Thoracic aorta (tissue), 2 donors: Measurements from ENCODE around the gene ZCCHC7. TPM values are rescaled to one million over a fixed set of nuclear protein-coding genes. Genes with fewer than 3 reads are reported as not detected.
"Not testable (repeated sequence)": the region's sequence is repeated elsewhere in the genome, so short reads cannot be mapped to it uniquely, and the experiment has no call there.

ENCODE experiments used
- ATAC-seq: fragments of 150-250 bp; one replicate; pipeline ENCODE4 v1.8.0; 2017; ENCODE audit warnings: low read depth; ENCODE audit not compliant: insufficient number of reproducible peaks, low FRiP score
- DNase-seq: peaks from one replicate; pipeline ENCODE4 v3.0.0-alpha.2; 2020; ENCODE audit warnings: low spot score
- H3K27ac ChIP-seq, 2 donors: fragments of 200-600 bp; sonication (generic); 1 replicate in 1 of 2; 2 replicates in 1 of 2; pipeline ENCODE4 v1.5.1; 2016; ENCODE audit warnings: mild to moderate bottlenecking in 2 of 2, moderate library complexity in 2 of 2
- H3K27me3 ChIP-seq: fragments of 200-600 bp; sonication (generic); replicated peaks from 2 replicates; pipeline ENCODE4 v1.6.0; 2016; ENCODE audit warnings: mild to moderate bottlenecking; ENCODE audit not compliant: insufficient read depth
- H3K36me3 ChIP-seq: fragments of 200-600 bp; sonication (generic); one replicate; pipeline ENCODE4 v1.5.1; 2016
- H3K4me1 ChIP-seq, 2 donors: fragments of 200-600 bp; sonication (generic); 1 replicate in 1 of 2; 2 replicates in 1 of 2; pipeline versions ENCODE4 v1.5.1 to v1.6.0; 2016; ENCODE audit warnings: low read depth in 2 of 2, mild to moderate bottlenecking in 1 of 2; ENCODE audit not compliant: control insufficient read depth in 1 of 2
- H3K4me3 ChIP-seq: fragments of 200-600 bp; sonication (generic); 2 replicates; pipeline ENCODE4 v1.5.1; 2016; ENCODE audit warnings: mild to moderate bottlenecking
- H3K9me3 ChIP-seq: fragments of 200-600 bp; sonication (generic); 2 replicates; pipeline ENCODE4 v1.5.1; 2016
- total RNA-seq, 2 donors: library from RNA; depleted of rRNA; stranded (reverse); fragments of >200 nt; gene quantifications; one replicate each; pipeline versions ENCODE4 v1.1.0 to v1.2.3, GENCODE V29; 2016
- TF ChIP-seq, protein P1 (sequence below): fragments of 200-600 bp; sonication (generic); IDR thresholded peaks from one replicate; pipeline ENCODE4 v1.5.1; 2019; ENCODE audit warnings: antibody characterized with exemption

The ZCCHC7 gene
- total RNA-seq, 2 donors from 2014 or later: 13.8 to 19.5 TPM

DNA sequence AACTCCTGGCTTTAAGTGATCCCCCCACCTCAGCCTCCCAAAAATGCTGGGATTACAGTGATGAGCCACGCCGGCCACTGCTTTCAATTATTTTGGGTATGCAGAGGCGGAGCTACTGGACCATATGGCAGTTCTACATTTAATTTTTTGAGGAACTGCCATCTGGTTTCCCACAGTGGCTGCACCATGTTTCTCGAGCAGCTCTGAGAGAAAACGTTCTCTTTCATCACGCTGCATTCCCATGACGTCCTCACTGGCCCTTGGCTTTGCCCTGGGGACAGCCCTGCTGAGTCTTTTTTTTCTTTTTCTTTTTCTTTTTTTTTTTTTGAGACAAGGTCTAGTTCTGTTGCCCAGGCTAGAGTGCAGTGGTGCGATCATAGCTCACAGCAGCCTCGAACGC is 266.6 kb downstream of the ZCCHC7 start:
- Histone ChIP-seq H3K27me3 (no peaks in the 10 kb centered on the region), H3K4me1 (no peaks in the 10 kb centered on the region), H3K9me3 (no peaks in the 10 kb centered on the region), H3K4me3 (no peak overlapping the region), H3K27ac (no peak overlapping the region), H3K36me3 (no peaks in the 10 kb centered on the region)
- TF ChIP-seq, protein P1, sequence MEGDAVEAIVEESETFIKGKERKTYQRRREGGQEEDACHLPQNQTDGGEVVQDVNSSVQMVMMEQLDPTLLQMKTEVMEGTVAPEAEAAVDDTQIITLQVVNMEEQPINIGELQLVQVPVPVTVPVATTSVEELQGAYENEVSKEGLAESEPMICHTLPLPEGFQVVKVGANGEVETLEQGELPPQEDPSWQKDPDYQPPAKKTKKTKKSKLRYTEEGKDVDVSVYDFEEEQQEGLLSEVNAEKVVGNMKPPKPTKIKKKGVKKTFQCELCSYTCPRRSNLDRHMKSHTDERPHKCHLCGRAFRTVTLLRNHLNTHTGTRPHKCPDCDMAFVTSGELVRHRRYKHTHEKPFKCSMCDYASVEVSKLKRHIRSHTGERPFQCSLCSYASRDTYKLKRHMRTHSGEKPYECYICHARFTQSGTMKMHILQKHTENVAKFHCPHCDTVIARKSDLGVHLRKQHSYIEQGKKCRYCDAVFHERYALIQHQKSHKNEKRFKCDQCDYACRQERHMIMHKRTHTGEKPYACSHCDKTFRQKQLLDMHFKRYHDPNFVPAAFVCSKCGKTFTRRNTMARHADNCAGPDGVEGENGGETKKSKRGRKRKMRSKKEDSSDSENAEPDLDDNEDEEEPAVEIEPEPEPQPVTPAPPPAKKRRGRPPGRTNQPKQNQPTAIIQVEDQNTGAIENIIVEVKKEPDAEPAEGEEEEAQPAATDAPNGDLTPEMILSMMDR: no peak
- no peak for DNase-seq
- ATAC-seq: no peak

DNA sequence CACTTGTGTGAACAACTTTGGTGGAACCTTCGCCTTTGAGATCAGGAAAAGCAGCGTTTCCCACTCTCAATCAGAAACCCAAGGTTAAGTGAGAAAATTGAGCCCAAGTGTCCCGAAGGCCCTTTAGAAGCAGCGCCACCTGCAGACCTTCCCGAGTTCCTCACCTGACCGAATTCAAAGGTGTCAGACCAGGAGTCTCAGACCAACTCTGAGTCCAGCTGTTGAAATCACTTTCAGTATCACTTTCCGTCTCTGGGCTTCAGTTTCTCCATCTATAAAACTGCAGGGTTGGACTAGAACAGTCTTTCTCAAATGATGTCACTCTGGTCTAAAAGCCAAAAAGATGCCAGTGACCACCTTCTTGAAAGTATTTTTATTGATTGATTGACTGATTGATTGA is 270.4 kb downstream of the ZCCHC7 start:
- DNase-seq (no peak), ATAC-seq (no peak)
- Histone ChIP-seq H3K27ac (no peak overlapping the region), H3K36me3 (no peaks in the 10 kb centered on the region), H3K4me1 (no peaks in the 10 kb centered on the region), H3K9me3 (no peaks in the 10 kb centered on the region), H3K4me3 (no peak overlapping the region), H3K27me3 (no peaks in the 10 kb centered on the region)
- TF ChIP-seq, protein P1: no peak

DNA sequence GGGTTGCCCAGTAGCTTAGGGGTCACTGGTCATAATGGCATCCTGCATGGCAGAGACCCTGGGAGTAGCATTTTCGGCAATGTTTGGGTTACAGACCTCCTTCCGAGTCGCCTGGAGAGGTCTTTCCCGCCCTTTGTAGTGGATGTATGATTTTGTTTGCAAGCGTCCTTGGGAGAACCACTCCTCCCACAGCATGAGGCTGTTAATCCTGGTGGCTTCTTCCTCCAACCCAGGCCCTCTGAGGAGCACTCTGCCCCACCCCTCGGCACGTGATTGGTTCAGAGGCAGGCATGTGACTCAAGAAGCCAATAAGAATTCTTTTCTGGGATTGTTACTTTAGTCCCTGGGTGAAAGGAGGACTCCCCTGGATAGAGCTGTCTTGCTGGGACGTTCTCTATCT is 271.9 kb downstream of the ZCCHC7 start:
- H3K27me3 ChIP-seq: no peaks in the 10 kb centered on the region
- no peaks in the 10 kb centered on the region for H3K9me3 ChIP-seq
- ATAC-seq: no peak
- no peak for DNase-seq
- TF ChIP-seq, protein P1: no peak
- H3K36me3 ChIP-seq: no peaks in the 10 kb centered on the region
- H3K4me1 ChIP-seq: no peaks in the 10 kb centered on the region
- no peak overlapping the region for H3K27ac ChIP-seq
- no peak overlapping the region for H3K4me3 ChIP-seq

DNA sequence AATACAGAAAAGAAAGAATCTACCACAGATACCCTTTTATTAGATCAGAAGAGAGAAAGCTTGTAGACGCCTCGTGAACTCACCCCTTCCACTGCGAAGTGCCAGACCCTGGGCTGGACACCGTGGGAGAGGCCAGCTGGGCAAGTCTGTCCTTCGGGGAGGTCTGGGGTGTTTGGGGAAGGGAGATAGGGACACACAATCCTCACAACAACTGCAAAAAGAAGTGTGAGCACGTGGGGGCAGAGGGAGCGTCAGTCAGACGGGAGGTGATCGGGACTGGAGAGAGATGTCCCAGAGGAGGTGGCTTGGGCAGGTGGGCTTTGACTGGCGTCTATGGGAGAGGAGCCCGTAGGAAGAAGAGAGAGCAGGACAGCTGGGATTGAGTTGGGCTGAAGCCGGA is 274.9 kb downstream of the ZCCHC7 start:
- ATAC-seq: no peak

DNA sequence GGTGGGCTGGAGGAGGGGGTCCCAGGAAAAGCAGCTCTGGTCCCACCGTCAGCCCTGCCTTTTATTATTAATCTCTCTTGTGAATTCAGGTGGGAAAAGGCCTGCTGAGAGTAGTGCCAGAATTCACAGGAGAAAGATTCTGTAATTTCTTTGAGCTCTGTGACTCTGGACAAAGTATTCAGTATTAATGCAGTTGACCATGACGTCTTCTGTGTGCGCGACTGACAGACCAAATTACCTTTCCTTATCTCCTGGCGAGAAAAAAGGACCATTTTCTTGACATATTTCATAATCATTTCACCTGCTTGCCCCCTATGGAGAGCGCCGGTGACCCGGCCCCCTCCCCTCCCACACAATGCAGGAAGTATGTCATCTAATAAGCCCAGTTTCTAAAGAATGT is 275.3 kb downstream of the ZCCHC7 start:
- Histone ChIP-seq H3K36me3 (no peaks in the 10 kb centered on the region), H3K27ac (no peak overlapping the region), H3K4me3 (no peak overlapping the region), H3K9me3 (no peaks in the 10 kb centered on the region), H3K27me3 (no peaks in the 10 kb centered on the region), H3K4me1 (no peaks in the 10 kb centered on the region)
- no peak for DNase-seq
- TF ChIP-seq, protein P1: no peak
- no peak for ATAC-seq

More for the DNA sequence above, 274.9 kb downstream of the ZCCHC7 start:
- Histone ChIP-seq H3K9me3 (no peaks in the 10 kb centered on the region), H3K4me3 (no peak overlapping the region), H3K4me1 (no peaks in the 10 kb centered on the region), H3K27me3 (no peaks in the 10 kb centered on the region), H3K27ac (no peak overlapping the region), H3K36me3 (no peaks in the 10 kb centered on the region)
- DNase-seq: no peak
- TF ChIP-seq, protein P1: no peak

DNA sequence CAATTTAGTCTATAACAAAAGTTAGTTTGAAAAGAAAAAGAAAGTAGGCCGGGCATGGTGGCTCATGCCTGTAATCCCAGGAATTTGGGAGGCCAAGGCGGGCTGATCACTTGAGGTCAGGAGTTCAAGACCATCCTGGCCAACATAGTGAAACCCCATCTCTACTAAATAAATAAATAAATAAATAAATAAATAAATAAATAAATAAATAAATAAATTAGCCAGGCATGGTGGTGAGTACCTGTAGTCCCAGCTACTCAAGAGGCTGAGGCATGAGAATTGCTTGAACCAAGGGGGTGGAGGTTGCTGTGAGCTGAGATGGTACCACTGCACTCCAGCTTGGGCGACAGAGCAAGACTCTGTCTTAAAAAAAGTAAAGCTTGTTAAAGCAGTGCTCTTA is 277.6 kb downstream of the ZCCHC7 start:
- not testable (repeated sequence) for ATAC-seq, H3K4me3 ChIP-seq, H3K9me3 ChIP-seq, H3K27me3 ChIP-seq, H3K27ac ChIP-seq, DNase-seq, H3K4me1 ChIP-seq, H3K36me3 ChIP-seq
